ENCODE results near the gene SLC8A2. TPM values are rescaled to one million over a fixed set of nuclear protein-coding genes. Genes with fewer than 3 reads are reported as not detected.

SLC8A2 gene
- total RNA-seq, 2 donors from 2014 or later = 2.5 to 3.6 TPM

DNA sequence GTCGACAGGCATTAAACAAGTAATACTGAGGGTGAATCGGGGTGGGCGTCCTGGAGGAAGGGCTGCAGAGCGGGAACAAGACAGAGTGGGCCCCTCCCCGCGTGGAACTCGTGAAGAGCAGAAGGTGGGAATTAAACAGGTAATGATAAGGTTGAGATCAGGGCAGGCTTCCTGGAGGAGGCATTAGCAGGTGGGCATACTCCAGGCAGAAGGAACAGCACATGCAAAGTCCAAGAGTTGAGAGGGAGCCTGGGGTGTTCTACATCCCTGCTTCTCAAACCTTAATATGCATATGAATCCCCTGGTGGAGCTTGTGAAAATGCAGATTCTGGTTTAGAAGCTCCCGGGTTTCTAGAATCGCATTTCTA is 23.3 kb downstream of the SLC8A2 start:
- Mint-ChIP-seq H3K4me1 (no peaks in the 10 kb centered on the region), H3K27me3 (ENCODE audit: insufficient read depth) (peaks cover 73% of the 10 kb centered on the region), H3K27ac (no peak overlapping the region), H3K9me3 (no peaks in the 10 kb centered on the region), H3K4me3 (no peak overlapping the region), H3K36me3 (ENCODE audit: low read depth) (no peaks in the 10 kb centered on the region)
- H3K4me1 ChIP-seq (ENCODE audit: control insufficient read depth, insufficient read depth, low read length) = no peaks in the 10 kb centered on the region
- 47 to 57% methylated on average over 9 of the region's 9 CpGs for WGBS, 2 experiments (ENCODE audit: insufficient coverage in 1 of 2, insufficient read length in 1 of 2)
- H3K27ac ChIP-seq (ENCODE audit: low read depth, low read length) = no peak overlapping the region
- TF ChIP-seq, protein P1, sequence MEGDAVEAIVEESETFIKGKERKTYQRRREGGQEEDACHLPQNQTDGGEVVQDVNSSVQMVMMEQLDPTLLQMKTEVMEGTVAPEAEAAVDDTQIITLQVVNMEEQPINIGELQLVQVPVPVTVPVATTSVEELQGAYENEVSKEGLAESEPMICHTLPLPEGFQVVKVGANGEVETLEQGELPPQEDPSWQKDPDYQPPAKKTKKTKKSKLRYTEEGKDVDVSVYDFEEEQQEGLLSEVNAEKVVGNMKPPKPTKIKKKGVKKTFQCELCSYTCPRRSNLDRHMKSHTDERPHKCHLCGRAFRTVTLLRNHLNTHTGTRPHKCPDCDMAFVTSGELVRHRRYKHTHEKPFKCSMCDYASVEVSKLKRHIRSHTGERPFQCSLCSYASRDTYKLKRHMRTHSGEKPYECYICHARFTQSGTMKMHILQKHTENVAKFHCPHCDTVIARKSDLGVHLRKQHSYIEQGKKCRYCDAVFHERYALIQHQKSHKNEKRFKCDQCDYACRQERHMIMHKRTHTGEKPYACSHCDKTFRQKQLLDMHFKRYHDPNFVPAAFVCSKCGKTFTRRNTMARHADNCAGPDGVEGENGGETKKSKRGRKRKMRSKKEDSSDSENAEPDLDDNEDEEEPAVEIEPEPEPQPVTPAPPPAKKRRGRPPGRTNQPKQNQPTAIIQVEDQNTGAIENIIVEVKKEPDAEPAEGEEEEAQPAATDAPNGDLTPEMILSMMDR (conservative IDR thresholded peaks at IDR 0.05) = no peak
- H3K9ac ChIP-seq (ENCODE audit: extremely low read depth, low read length, poor library complexity, severe bottlenecking) = no peak overlapping the region
- no peaks in the 10 kb centered on the region for H3K9me3 ChIP-seq (ENCODE audit: control insufficient read depth, low read length)
- H3K27me3 ChIP-seq (ENCODE audit: control insufficient read depth, insufficient read depth, low read length, poor library complexity, severe bottlenecking) = peaks cover 63% of the 10 kb centered on the region
- no peak for DNase-seq
- H3K36me3 ChIP-seq (ENCODE audit: control insufficient read depth, insufficient read depth, low read length) = no peaks in the 10 kb centered on the region
- H3K4me3 ChIP-seq (ENCODE audit: low read length) = no peak overlapping the region

DNA sequence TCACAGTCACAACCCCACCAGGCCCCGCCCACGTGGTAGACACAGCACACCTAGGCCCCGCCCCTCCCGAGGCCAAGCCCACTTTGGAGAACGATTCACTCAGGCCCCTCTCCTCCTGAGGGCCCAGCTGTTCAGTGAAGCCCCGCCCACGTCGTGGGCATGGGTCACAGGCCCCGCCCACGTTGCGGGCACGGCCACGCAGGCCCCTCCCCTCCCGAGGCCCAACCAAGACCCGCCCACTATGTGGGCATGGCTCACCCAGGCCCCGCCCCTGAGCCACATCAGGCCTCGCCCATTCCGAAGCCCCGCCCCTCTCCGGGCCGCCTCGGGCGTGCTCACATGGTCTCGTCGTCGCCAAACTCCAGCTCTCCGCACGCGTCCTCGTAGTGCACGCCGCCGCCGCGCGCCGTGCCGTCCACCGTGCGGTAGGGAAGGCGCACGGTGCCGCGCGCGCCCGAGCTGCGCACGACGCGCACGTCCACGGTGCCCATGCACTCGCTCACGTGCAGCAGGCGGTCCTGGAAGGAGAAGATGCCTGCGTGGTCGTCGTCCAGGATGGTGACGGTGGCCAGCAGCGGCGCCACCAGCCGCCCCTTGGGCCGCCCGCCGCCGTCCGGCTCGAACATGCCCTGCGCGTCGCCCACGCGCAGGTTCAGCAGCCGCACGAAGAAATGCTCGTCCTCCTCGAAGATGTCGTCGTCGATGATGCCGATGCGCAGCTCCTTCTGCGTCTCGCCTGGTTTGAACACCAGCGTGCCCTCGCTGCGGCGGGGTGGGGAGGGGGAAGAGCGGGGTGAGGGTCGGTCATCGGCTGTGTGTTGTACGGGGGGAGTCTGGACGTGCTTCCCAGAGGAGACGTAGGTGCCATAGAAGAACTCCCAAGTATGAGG is 24.0 kb downstream of the SLC8A2 start:
- TF ChIP-seq, protein P1 (conservative IDR thresholded peaks at IDR 0.05) = no peak
- peak overlapping the region; percentile 41 for H3K4me3 Mint-ChIP-seq
- no peaks in the 10 kb centered on the region for H3K36me3 Mint-ChIP-seq (ENCODE audit: low read depth)
- Histone ChIP-seq H3K27me3 (ENCODE audit: control insufficient read depth, insufficient read depth, low read length, poor library complexity, severe bottlenecking) (peaks cover 64% of the 10 kb centered on the region), H3K4me1 (ENCODE audit: control insufficient read depth, insufficient read depth, low read length) (no peaks in the 10 kb centered on the region), H3K4me3 (ENCODE audit: low read length) (peak overlapping the region; percentile 72), H3K9me3 (ENCODE audit: control insufficient read depth, low read length) (no peaks in the 10 kb centered on the region), H3K36me3 (ENCODE audit: control insufficient read depth, insufficient read depth, low read length) (no peaks in the 10 kb centered on the region), H3K9ac (ENCODE audit: extremely low read depth, low read length, poor library complexity, severe bottlenecking) (no peak overlapping the region), H3K27ac (ENCODE audit: low read depth, low read length) (no peak overlapping the region)
- peak; percentile 99 for DNase-seq
- 6 to 10% methylated on average over 43 to 95 of the region's 95 CpGs for WGBS, 2 experiments (ENCODE audit: insufficient coverage in 1 of 2, insufficient read length in 1 of 2)
- H3K27me3 Mint-ChIP-seq (ENCODE audit: insufficient read depth) = peaks cover 79% of the 10 kb centered on the region
- H3K9me3 Mint-ChIP-seq = no peaks in the 10 kb centered on the region
- H3K27ac Mint-ChIP-seq = no peak overlapping the region
- no peaks in the 10 kb centered on the region for H3K4me1 Mint-ChIP-seq

DNA sequence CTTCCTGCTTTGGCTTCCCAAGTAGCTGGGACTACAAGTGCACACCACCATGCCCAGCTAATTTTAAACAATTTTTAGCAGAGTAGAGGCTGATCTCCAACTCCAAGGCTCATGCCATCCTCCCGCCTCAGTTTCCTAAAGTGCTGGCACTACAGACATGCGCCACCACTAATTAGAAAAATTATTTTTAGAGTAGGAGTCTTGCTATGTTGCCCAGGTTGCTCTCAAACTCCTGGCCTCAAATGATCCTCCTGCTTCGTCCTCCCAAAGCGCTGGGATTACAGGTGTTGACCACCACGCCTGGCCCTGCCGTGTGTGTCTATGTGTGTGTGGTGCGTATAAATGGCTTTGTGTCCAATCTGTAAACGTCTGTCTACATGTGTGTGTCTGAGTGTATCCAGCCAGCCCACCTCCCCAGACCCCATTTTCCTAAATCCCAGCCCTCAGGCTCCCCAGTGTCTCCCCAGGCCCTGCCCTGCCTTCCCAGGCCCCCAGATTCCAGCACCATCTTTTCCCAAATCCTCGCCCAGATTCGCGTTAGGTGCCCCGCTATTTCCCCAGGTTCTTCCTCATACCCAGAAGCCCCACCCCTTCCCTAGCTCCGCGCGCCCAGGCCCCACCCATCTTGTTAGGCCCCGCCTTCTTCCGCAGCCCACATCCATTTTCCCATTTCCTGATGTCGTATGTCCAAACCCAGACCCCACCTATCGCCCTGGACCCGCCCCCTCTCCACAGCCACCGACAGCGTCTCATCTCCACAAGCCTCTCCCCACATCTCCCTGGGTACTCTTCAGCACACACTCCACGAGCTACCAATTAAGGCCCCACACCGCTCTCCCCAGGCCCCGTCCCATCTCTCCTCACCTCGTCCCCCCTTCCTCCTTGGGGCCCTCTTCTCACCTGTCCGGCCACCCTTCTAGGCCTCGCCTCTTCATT is 24.9 kb downstream of the SLC8A2 start:
- H3K36me3 ChIP-seq (ENCODE audit: control insufficient read depth, insufficient read depth, low read length) = no peaks in the 10 kb centered on the region
- H3K9ac ChIP-seq (ENCODE audit: extremely low read depth, low read length, poor library complexity, severe bottlenecking) = no peak overlapping the region
- H3K4me3 Mint-ChIP-seq = peak overlapping the region; percentile 41

More for the DNA sequence above, 24.9 kb downstream of the SLC8A2 start:
- no peaks in the 10 kb centered on the region for H3K9me3 ChIP-seq (ENCODE audit: control insufficient read depth, low read length)
- no peaks in the 10 kb centered on the region for H3K9me3 Mint-ChIP-seq
- H3K27ac ChIP-seq (ENCODE audit: low read depth, low read length) = no peak overlapping the region
- WGBS, 2 experiments (ENCODE audit: insufficient coverage in 1 of 2, insufficient read length in 1 of 2) = 30 to 34% methylated on average over 16 to 27 of the region's 28 CpGs
- no peaks in the 10 kb centered on the region for H3K4me1 ChIP-seq (ENCODE audit: control insufficient read depth, insufficient read depth, low read length)
- no peaks in the 10 kb centered on the region for H3K36me3 Mint-ChIP-seq (ENCODE audit: low read depth)
- no peaks in the 10 kb centered on the region for H3K4me1 Mint-ChIP-seq
- peaks cover 64% of the 10 kb centered on the region for H3K27me3 ChIP-seq (ENCODE audit: control insufficient read depth, insufficient read depth, low read length, poor library complexity, severe bottlenecking)
- H3K27me3 Mint-ChIP-seq (ENCODE audit: insufficient read depth) = peaks cover 82% of the 10 kb centered on the region
- H3K27ac Mint-ChIP-seq = no peak overlapping the region
- peak; percentile 97 for DNase-seq
- TF ChIP-seq, protein P1 (conservative IDR thresholded peaks at IDR 0.05) = no peak
- H3K4me3 ChIP-seq (ENCODE audit: low read length) = peak overlapping the region; percentile 72

Data from endodermal cell (in vitro differentiated cells).